PC-9 (cell line): ENCODE results near the gene NOXA1.

Experiments
- CTCF ChIP-seq: fragments of 200-600 bp; sonication (generic); conservative IDR thresholded peaks from 2 replicates; pipeline ENCODE4 v1.6.1; 2017; ENCODE audit warnings: mixed run types, antibody characterized with exemption, mild to moderate bottlenecking, moderate library complexity
- EZH2 ChIP-seq: fragments of 200-600 bp; sonication (generic); IDR thresholded peaks from 2 replicates; pipeline ENCODE4 v1.8.0; 2017; ENCODE audit warnings: antibody characterized with exemption, low read depth

DNA sequence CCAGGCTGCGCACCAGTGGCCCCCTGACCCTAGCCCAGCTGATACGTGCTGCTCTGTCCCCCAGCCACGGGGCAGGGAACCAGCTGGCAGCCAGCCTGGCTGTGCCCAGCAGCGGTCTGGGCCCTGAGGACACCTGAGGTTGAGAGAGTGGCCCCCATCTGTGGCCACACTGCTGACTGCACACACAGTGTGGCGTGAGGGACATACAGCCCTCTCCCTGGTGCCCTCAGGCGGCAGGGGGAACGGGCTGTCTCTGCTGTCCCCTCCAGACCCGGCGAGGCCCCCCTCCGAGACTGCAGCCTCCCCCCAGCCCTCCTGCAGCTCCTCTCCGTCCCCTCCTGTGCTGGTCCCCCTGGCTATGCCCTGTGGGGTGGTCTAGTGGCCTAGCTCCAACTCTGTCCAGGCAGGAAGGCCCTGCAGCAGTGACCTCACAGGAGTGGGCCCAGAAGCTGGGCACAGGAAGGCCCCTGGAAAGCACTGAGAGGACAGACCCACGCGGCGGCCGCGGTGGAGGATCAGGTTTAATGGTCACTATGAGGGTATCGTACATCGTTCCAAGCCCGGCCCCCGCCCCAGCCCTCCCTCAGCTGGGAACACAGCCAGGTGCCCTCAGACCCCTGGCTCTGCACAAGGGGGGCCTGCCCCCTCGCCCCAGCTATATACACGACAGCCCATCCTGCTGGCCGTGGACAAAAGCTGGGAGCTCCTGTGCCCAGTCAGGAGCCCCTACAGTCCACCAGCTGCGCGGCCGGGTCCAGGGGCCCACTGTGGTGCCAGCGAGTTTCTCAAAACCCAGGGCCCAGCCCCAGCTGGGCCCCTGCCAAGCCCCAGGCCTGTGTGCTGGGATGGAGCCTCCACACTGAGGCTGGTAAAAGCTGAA lies 24.8 kb downstream of the NOXA1 start:
- no peak for TF ChIP-seq CTCF
- no peak for TF ChIP-seq EZH2
